Measurements from ENCODE around the gene GALNT17.
"Not testable (repeated sequence)": the region's sequence is repeated elsewhere in the genome, so short reads cannot be mapped to it uniquely, and the experiment has no call there.

The GALNT17 gene

GRCh38 chr7:71171476-71171875 is 39.5 kb downstream of the GALNT17 start:
- DNase-seq = no peak

- no peak for DNase-seq
These were observed 42.0 kb downstream of the GALNT17 start for GRCh38 chr7:71173955-71174354.

GRCh38 chr7:71182438-71182935 is 50.5 kb downstream of the GALNT17 start:
- DNase-seq = no peak

- DNase-seq = no peak
These were observed 52.2 kb downstream of the GALNT17 start for GRCh38 chr7:71184136-71184535.

- DNase-seq = no peak
These were observed 52.7 kb downstream of the GALNT17 start for GRCh38 chr7:71184609-71185008.

- DNase-seq = no peak
These were observed 54.7 kb downstream of the GALNT17 start for GRCh38 chr7:71186535-71187057.

- no peak for DNase-seq
These were observed 59.8 kb downstream of the GALNT17 start for GRCh38 chr7:71191771-71192170.

GRCh38 chr7:71193099-71193810 is 61.3 kb downstream of the GALNT17 start:
- DNase-seq = no peak

- no peak for DNase-seq
These were observed 66.4 kb downstream of the GALNT17 start for GRCh38 chr7:71198391-71198790.

GRCh38 chr7:71198887-71199286 is 66.9 kb downstream of the GALNT17 start:
- DNase-seq = no peak

GRCh38 chr7:71206184-71206583 is 74.2 kb downstream of the GALNT17 start:
- no peak for DNase-seq

- no peak for DNase-seq
These were observed 76.9 kb downstream of the GALNT17 start for GRCh38 chr7:71208881-71209280.

GRCh38 chr7:71209484-71209883 is 77.5 kb downstream of the GALNT17 start:
- not testable (repeated sequence) for DNase-seq

- DNase-seq = no peak
These were observed 78.3 kb downstream of the GALNT17 start for GRCh38 chr7:71210220-71210619.

- not testable (repeated sequence) for DNase-seq
These were observed 80.5 kb downstream of the GALNT17 start for GRCh38 chr7:71212433-71212832.

GRCh38 chr7:71216211-71216610 is 84.3 kb downstream of the GALNT17 start:
- no peak for DNase-seq

GRCh38 chr7:71220210-71220695 is 88.3 kb downstream of the GALNT17 start:
- DNase-seq = no peak

- DNase-seq = no peak
These were observed 89.1 kb downstream of the GALNT17 start for GRCh38 chr7:71221049-71221448.

- no peak for DNase-seq
These were observed 89.6 kb downstream of the GALNT17 start for GRCh38 chr7:71221549-71221948.

- DNase-seq = no peak
These were observed 95.2 kb downstream of the GALNT17 start for GRCh38 chr7:71227126-71227525.

- no peak for DNase-seq
These were observed 97.2 kb downstream of the GALNT17 start for GRCh38 chr7:71229148-71229547.

GRCh38 chr7:71229699-71230098 is 97.8 kb downstream of the GALNT17 start:
- DNase-seq = no peak

- no peak for DNase-seq
These were observed 103.3 kb downstream of the GALNT17 start for GRCh38 chr7:71235253-71235652.

- DNase-seq = no peak
These were observed 104.5 kb downstream of the GALNT17 start for GRCh38 chr7:71236230-71237105.

Measured in NCI-H1436 (cell line).